Stimulated activated CD8-positive, alpha-beta memory T cell treated with anti-CD3 and anti-CD28 coated beads, Interleukin-2, amount 100 ng/mL, for 1 hour (primary cell): ENCODE data around the gene MIER1.
"Not testable (repeated sequence)": the region's sequence is repeated elsewhere in the genome, so short reads cannot be mapped to it uniquely, and the experiment has no call there.

Experiments
- DNase-seq, 2 donors: peaks; one replicate each; pipeline ENCODE4 v3.0.0-alpha.2; 2020; ENCODE audit warnings: low read depth in 2 of 2

The MIER1 gene

DNA sequence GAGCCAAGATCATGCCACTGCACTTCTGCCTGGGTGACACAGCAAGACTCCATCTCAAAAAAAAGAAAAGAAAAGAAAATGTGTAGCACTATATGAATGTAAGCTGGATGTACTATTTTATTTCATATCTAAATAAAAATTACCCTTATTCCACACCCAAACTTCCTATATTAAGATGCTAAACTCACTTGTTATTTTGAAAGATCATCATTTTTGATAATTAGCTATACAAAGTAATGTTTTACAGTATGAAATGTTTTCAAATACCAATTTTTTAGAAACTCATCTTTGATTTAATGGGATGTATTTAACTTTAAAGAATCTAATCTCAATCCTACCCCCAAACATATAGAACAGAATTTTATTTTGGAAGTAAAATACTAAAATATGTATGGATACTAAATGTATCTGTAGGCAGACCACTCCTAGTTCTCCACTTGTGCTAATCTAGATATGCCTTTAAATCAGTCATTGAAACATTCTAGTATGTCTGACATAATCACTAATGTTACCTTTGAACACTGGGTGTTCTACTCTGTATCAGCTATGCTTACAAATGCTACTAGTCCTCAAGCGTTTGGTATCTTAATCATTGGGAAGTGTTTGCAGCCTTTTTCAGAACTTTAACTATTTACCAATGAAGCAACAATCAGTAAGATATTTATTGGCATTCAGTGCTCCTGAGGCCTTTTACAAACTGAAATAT, 12.9 kb downstream of the MIER1 start:
- DNase-seq, result no peak

GRCh38 chr1:66938613-66939012, 13.8 kb downstream of the MIER1 start:
- no peak for DNase-seq

GRCh38 chr1:66940981-66941380, 16.2 kb downstream of the MIER1 start:
- no peak for DNase-seq

GRCh38 chr1:66943361-66943969, 18.7 kb downstream of the MIER1 start:
- DNase-seq, result no peak

DNA sequence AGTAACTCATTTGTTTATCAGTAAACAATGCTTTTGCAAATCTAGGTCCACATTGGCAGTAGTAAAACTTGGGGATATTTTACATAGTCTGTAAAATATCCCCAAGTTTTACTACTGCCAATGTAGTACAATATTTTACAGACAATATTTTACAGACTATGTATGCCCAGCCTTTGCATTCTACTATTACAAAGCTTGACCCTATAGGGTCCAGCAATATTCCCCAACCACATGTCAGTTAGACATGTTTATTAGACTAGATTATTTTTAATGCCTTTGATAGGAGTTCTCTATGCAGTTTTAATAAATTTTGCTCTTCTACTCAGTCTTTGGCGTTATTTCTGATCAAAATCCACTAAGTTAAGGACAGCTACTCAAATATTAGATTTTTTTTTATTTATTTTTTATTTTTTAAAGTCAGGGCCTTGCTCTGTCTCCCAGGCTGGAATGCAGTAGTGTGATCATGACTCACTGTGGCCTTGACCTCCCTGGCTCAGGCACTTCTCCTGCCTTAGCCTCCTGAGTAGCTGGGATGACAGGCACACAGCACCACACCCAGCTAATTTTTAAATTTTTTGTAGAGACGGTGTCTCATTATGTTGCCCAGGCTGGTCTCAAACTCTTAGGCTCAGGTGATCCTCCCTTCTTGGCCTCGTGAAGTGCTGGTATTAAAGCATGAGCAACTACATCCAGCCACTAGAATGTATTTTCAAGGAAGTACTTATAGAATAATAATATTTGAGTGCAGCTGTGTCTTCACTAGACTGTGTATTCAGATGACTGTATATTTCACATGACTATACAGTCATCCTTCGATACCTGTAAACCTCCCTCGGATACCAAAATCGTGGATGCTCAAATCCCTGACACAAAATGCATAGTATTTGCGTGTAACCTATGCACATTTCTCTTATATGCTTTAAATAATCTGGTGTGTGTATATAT, 19.8 kb downstream of the MIER1 start:
- DNase-seq, result no peak

DNA sequence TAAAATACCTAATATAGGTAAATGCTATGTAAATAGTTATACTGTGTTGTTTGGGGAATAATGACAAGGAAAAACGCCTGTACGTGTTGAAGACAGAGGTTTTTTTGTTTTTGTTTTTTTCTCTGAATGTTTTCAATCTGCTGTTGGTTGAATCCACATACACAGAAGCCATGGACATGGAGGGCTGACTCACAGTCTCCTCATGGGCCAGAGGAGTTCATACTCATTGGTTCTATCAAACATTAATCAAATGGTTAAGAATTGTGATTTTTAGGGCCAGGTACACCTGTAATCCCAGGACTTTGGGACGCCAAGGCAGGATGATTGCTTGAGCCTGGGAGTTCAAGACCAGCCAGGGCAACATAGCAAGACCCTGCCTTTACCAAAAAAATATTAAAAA, 20.5 kb downstream of the MIER1 start:
- DNase-seq, result no peak

DNA sequence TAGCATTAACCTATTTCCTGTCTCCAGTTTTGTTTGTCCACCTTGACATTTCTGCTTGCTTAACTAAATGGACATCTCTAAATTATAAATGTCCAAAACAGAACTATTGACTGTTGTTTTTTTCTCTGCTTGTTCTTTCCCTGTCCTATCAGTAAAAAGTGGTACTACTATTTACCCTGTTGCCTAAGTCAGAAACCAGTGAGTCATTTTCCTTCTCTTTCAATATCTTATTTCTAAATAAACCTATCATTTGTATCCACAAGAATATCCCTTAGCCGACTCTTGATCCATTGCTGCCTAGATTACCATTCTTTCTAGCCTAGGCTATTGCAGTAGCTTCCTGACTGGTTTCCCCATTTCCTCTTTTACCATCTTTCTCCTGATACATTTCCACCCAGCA, 22.5 kb downstream of the MIER1 start:
- no peak for DNase-seq

- no peak for DNase-seq
Observed at GRCh38 chr1:66951513-66951912, 26.7 kb downstream of the MIER1 start.

- DNase-seq, result no peak
Observed at GRCh38 chr1:66954208-66954607, 29.4 kb downstream of the MIER1 start.

GRCh38 chr1:66957938-66958337, 33.1 kb downstream of the MIER1 start:
- no peak for DNase-seq

DNA sequence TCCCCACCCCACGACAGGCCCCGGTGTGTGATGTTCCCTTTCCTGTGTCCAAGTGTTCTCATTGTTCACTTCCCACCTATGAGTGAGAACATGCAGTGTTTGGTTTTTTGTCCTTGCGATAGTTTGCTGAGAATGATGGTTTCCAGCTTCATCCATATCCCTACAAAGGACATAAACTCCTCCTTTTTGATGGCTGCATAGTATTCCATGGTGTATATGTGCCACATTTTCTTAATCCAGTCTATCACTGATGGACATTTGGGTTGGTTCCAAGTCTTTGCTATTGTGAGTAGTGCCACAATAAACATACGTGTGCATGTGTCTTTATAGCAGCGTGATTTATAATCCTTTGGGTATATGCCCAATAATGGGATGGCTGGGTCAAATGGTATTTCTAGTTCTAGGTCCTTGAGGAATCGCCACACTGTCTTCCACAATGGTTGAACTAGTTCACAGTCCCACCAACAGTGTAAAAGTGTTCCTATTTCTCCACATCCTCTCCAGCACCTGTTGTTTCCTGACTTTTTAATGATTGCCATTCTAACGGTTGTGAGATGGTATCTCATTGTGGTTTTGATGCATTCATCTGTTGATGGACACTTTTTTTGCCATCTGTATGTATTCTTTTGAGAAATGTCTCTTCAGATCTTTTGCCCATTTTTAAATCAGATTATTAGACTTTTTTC, 41.5 kb downstream of the MIER1 start:
- not testable (repeated sequence) for DNase-seq

- DNase-seq, result no peak
Observed at GRCh38 chr1:66968574-66968973, 43.8 kb downstream of the MIER1 start.

GRCh38 chr1:66978201-66978600, 53.4 kb downstream of the MIER1 start:
- DNase-seq, result no peak

DNA sequence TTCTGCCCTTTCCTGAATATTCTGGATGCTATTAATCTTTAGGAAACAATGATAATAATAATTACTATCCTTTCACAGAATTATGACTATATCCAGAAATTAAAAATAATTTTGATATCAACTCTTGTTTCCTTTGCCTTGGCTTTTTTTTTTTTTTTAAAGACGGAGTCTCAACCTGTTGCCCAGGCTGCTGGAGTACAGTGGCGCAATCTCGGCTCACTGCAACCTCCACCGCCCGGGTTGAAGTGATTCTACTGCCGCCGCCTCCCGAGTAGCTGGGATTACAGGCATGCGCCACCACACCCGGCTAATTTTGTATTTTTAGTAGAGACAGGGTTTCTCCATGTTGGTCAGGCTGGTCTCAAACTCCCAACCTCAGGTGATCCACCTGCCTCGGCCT, 54.8 kb downstream of the MIER1 start:
- not testable (repeated sequence) for DNase-seq

DNA sequence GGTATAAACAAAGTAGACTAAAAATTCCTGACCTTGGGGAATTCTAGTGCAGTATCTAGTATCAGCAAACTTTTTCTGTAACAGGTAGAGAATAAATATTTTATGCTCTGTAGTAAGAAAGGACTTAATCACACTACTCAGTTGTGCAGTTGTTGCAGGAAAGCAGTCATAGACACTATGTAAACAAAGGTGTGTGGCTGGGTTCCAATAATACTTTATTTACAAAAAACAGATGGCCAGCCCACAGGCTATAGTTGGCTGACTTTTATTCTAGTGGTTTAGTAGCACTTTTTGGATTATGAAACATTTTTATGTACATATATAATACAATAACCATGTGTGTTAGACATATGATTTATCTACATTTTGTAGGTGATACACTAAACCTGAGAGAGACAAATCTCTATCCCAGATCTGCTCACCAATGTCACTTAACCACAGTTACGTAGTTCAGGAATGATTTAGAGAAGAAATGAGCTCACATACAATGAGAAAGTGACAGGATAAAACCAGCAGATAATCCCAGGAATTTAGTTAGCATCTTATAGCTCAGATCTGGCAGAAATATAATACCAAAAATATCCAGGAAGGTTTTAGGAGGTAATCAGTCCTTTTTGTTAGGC, 56.1 kb downstream of the MIER1 start:
- DNase-seq, result no peak

- DNase-seq, result peak in 1 of 2 donors; percentile 24
Observed at GRCh38 chr1:66981679-66982078, 56.9 kb downstream of the MIER1 start.

- DNase-seq, result no peak
Observed at GRCh38 chr1:66982561-66983260, 57.9 kb downstream of the MIER1 start.

- no peak for DNase-seq
Observed at GRCh38 chr1:66984491-66984890, 59.7 kb downstream of the MIER1 start.

DNA sequence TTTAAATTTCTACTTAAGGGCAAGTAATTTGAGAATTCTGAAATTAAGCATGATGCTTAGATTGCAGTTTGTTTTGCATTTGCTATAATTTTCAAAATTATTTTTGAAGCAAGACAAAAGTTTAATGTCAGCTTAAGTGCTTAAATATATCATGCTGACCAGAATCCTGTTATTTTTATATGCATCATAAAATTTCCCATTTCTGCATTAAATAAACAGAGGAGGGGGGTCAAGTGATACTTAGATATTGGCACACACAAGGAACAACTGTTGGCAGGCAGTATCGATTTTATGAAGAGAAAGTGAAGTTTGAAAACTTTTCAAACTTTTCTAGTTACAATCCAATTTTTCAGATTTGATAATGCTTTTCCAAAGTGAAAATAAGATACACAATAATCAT, 61.0 kb downstream of the MIER1 start:
- no peak for DNase-seq

GRCh38 chr1:66993076-66993475, 68.3 kb downstream of the MIER1 start:
- DNase-seq, result no peak
